CD8-positive, alpha-beta memory T cell (primary cell): Measurements from ENCODE around the gene HS2ST1. TPM values are rescaled to one million over a fixed set of nuclear protein-coding genes. Genes with fewer than 3 reads are reported as not detected.

ENCODE experiments used
- CTCF ChIA-PET: fragments of 350-600 bp; sonication (Branson Sonifier 250); formaldehyde crosslinking; loops from one replicate; lab custom pipeline; 2021; ENCODE audit warnings: antibody characterized with exemption; lab: Charles Lee
- POLR2A ChIA-PET: fragments of 350-600 bp; sonication (Branson Sonifier 250); formaldehyde crosslinking; loops from one replicate; lab custom pipeline; 2021; ENCODE audit warnings: antibody characterized with exemption; lab: Charles Lee
- DNase-seq, 5 donors: peaks; one replicate each; pipeline versions ENCODE4 v3.0.0 to v3.0.0-alpha.2; 2020 to 2022; ENCODE audit warnings: mixed read lengths in 1 of 5
- H3K27ac ChIP-seq: one replicate; pipeline ENCODE4 v1.7.0; 2013; ENCODE audit warnings: low read depth, mild to moderate bottlenecking, low read length, moderate library complexity
- H3K27me3 ChIP-seq: 2 replicates; pipeline ENCODE4 v1.7.0; 2013; ENCODE audit warnings: low read length, mild to moderate bottlenecking; ENCODE audit not compliant: insufficient read depth, poor library complexity, severe bottlenecking
- H3K36me3 ChIP-seq: 2 replicates; pipeline ENCODE4 v1.7.0; 2013; ENCODE audit warnings: mild to moderate bottlenecking, low read length, moderate library complexity; ENCODE audit not compliant: insufficient read depth
- H3K4me1 ChIP-seq: 2 replicates; pipeline ENCODE4 v1.7.0; 2013; ENCODE audit warnings: mild to moderate bottlenecking, low read length, moderate library complexity; ENCODE audit not compliant: insufficient read depth
- H3K4me3 ChIP-seq: 2 replicates; pipeline ENCODE4 v1.7.0; 2013; ENCODE audit warnings: mild to moderate bottlenecking, low read length
- H3K9me3 ChIP-seq: 2 replicates; pipeline ENCODE4 v1.7.0; 2013; ENCODE audit warnings: mild to moderate bottlenecking, low read length
- H3K27ac Mint-ChIP-seq, 8 donors: one replicate each; pipeline ENCODE4 v1.8.0; 2020 to 2021; ENCODE audit warnings: mixed read lengths in 8 of 8, mild to moderate bottlenecking in 6 of 8, inconsistent platforms in 3 of 8, moderate library complexity in 3 of 8
- H3K27me3 Mint-ChIP-seq, 2 donors: one replicate each; pipeline ENCODE4 v1.8.0; 2020 to 2021; ENCODE audit warnings: mixed read lengths in 2 of 2, mild to moderate bottlenecking in 1 of 2, moderate library complexity in 1 of 2
- H3K36me3 Mint-ChIP-seq, 3 donors: one replicate each; pipeline ENCODE4 v1.8.0; 2020 to 2021; ENCODE audit warnings: mixed read lengths in 3 of 3, inconsistent platforms in 1 of 3, mild to moderate bottlenecking in 1 of 3
- H3K4me1 Mint-ChIP-seq, 3 donors: one replicate each; pipeline ENCODE4 v1.8.0; 2020 to 2021; ENCODE audit warnings: mixed read lengths in 3 of 3, inconsistent platforms in 1 of 3, mild to moderate bottlenecking in 1 of 3
- H3K4me3 Mint-ChIP-seq, 7 donors: one replicate each; pipeline ENCODE4 v1.8.0; 2020 to 2021; ENCODE audit warnings: mixed read lengths in 7 of 7, mild to moderate bottlenecking in 6 of 7, moderate library complexity in 4 of 7, inconsistent platforms in 2 of 7
- H3K9me3 Mint-ChIP-seq, 5 donors: one replicate each; pipeline ENCODE4 v1.8.0; 2020 to 2022; ENCODE audit warnings: mixed read lengths in 5 of 5, mild to moderate bottlenecking in 3 of 5, moderate library complexity in 2 of 5, inconsistent platforms in 1 of 5
- polyA plus RNA-seq: library from polyadenylated mRNA; unstranded; fragments of 300-500 nt; fragmentation: Illumina TruSeq; gene quantifications from one replicate; pipeline ENCODE4 v1.2.3, GENCODE V29; 2021
- total RNA-seq, 2 experiments: library from RNA; stranded (reverse); gene quantifications; one replicate each; pipeline ENCODE4 v1.2.3, GENCODE V29; 2021

HS2ST1 gene
- total and polyA plus RNA-seq, 3 experiments from 2014 or later = 8.4 to 20.2 (median 18.8) TPM

- DNase-seq = no peak
- no peak overlapping the region for H3K27ac ChIP-seq
- no peaks in the 10 kb centered on the region for H3K4me1 ChIP-seq
- no peaks in the 10 kb centered on the region for H3K27me3 ChIP-seq
- H3K36me3 ChIP-seq = no peaks in the 10 kb centered on the region
- CTCF ChIA-PET = no interaction called here
- Mint-ChIP-seq H3K9me3 (no peaks in the 10 kb centered on the region), H3K27ac (peak overlapping the region in 1 of 8 donors; percentile 14), H3K4me3 (no peak overlapping the region), H3K27me3 (no peaks in the 10 kb centered on the region), H3K4me1 (peaks cover 3 to 10% (median 10%) of the 10 kb centered on the region in 3 donors), H3K36me3 (peaks cover 0 to 5% (median 3%) of the 10 kb centered on the region in 3 donors)
- POLR2A ChIA-PET = no interaction called here
- H3K4me3 ChIP-seq = no peak overlapping the region
- no peaks in the 10 kb centered on the region for H3K9me3 ChIP-seq
Observed at GRCh38 chr1:86991549-86992186, 77.2 kb downstream of the HS2ST1 start.

GRCh38 chr1:86992861-86993260 is 78.4 kb downstream of the HS2ST1 start:
- no peak overlapping the region for H3K4me3 Mint-ChIP-seq

GRCh38 chr1:86993269-86993985 is 79.0 kb downstream of the HS2ST1 start:
- POLR2A ChIA-PET = no interaction called here

More at GRCh38 chr1:86992861-86993260, 78.4 kb downstream of the HS2ST1 start:
- Histone ChIP-seq H3K36me3 (no peaks in the 10 kb centered on the region), H3K27ac (peak overlapping the region; percentile 54), H3K4me3 (no peak overlapping the region), H3K27me3 (no peaks in the 10 kb centered on the region), H3K4me1 (no peaks in the 10 kb centered on the region), H3K9me3 (no peaks in the 10 kb centered on the region)
- CTCF ChIA-PET = no interaction called here
- DNase-seq = no peak
- H3K27ac Mint-ChIP-seq = peak overlapping the region in 1 of 8 donors; percentile 46
- POLR2A ChIA-PET = no interaction called here
- no peaks in the 10 kb centered on the region for H3K27me3 Mint-ChIP-seq
- H3K4me1 Mint-ChIP-seq = peaks cover 0 to 6% (median 4%) of the 10 kb centered on the region in 3 donors
- H3K36me3 Mint-ChIP-seq = peaks cover 0 to 2% (median 2%) of the 10 kb centered on the region in 3 donors
- no peaks in the 10 kb centered on the region for H3K9me3 Mint-ChIP-seq

GRCh38 chr1:86994061-86994460 is 79.6 kb downstream of the HS2ST1 start:
- Histone ChIP-seq H3K4me1 (no peaks in the 10 kb centered on the region), H3K27ac (peak overlapping the region; percentile 54), H3K9me3 (no peaks in the 10 kb centered on the region), H3K36me3 (no peaks in the 10 kb centered on the region), H3K4me3 (no peak overlapping the region), H3K27me3 (no peaks in the 10 kb centered on the region)
- no peak for DNase-seq
- Mint-ChIP-seq H3K36me3 (peaks cover 0 to 2% (median 1%) of the 10 kb centered on the region in 3 donors), H3K27ac (no peak overlapping the region), H3K4me1 (peaks cover 0 to 6% (median 3%) of the 10 kb centered on the region in 3 donors), H3K4me3 (no peak overlapping the region), H3K9me3 (no peaks in the 10 kb centered on the region), H3K27me3 (no peaks in the 10 kb centered on the region)
- ChIA-PET POLR2A (no interaction called here), CTCF (interaction anchor here (0.6 to 1.1 kb wide), 2 partner anchors 90 to 125 kb away, joined by 3 read pairs; no protein-coding TSS in a partner anchor)

More at GRCh38 chr1:86993269-86993985, 79.0 kb downstream of the HS2ST1 start:
- Mint-ChIP-seq H3K27ac (no peak overlapping the region), H3K36me3 (peaks cover 0 to 2% (median 2%) of the 10 kb centered on the region in 3 donors), H3K4me1 (peaks cover 0 to 6% (median 3%) of the 10 kb centered on the region in 3 donors), H3K4me3 (no peak overlapping the region), H3K9me3 (no peaks in the 10 kb centered on the region), H3K27me3 (no peaks in the 10 kb centered on the region)
- H3K4me1 ChIP-seq = no peaks in the 10 kb centered on the region
- peak overlapping the region; percentile 54 for H3K27ac ChIP-seq
- no peaks in the 10 kb centered on the region for H3K36me3 ChIP-seq
- no peaks in the 10 kb centered on the region for H3K27me3 ChIP-seq
- no peak overlapping the region for H3K4me3 ChIP-seq
- CTCF ChIA-PET = interaction anchor here (0.6 to 1.1 kb wide), 2 partner anchors 91 to 125 kb away, joined by 3 read pairs; no protein-coding TSS in a partner anchor
- no peak for DNase-seq
- no peaks in the 10 kb centered on the region for H3K9me3 ChIP-seq

GRCh38 chr1:86997538-86997937 is 83.1 kb downstream of the HS2ST1 start:
- H3K36me3 ChIP-seq = no peaks in the 10 kb centered on the region
- no peak overlapping the region for H3K27ac Mint-ChIP-seq
- no peak for DNase-seq
- ChIA-PET CTCF (no interaction called here), POLR2A (no interaction called here)
- H3K36me3 Mint-ChIP-seq = peaks cover under 1 to 5% (median 3%) of the 10 kb centered on the region in 3 donors
- H3K27ac ChIP-seq = no peak overlapping the region
- no peaks in the 10 kb centered on the region for H3K4me1 ChIP-seq
- no peak overlapping the region for H3K4me3 Mint-ChIP-seq
- H3K27me3 Mint-ChIP-seq = no peaks in the 10 kb centered on the region
- no peaks in the 10 kb centered on the region for H3K9me3 Mint-ChIP-seq
- no peak overlapping the region for H3K4me3 ChIP-seq
- no peaks in the 10 kb centered on the region for H3K9me3 ChIP-seq
- no peaks in the 10 kb centered on the region for H3K27me3 ChIP-seq
- peaks cover 0 to 5% (median 3%) of the 10 kb centered on the region in 3 donors for H3K4me1 Mint-ChIP-seq

- Mint-ChIP-seq H3K4me1 (peaks cover 0 to 5% (median 3%) of the 10 kb centered on the region in 3 donors), H3K36me3 (peaks cover 4 to 5% (median 5%) of the 10 kb centered on the region in 3 donors), H3K9me3 (peaks cover 0 to 2% (median 0%) of the 10 kb centered on the region in 5 donors), H3K27me3 (no peaks in the 10 kb centered on the region), H3K27ac (no peak overlapping the region), H3K4me3 (no peak overlapping the region)
- ChIA-PET CTCF (no interaction called here), POLR2A (no interaction called here)
- Histone ChIP-seq H3K4me3 (no peak overlapping the region), H3K36me3 (no peaks in the 10 kb centered on the region), H3K27me3 (no peaks in the 10 kb centered on the region), H3K27ac (no peak overlapping the region), H3K9me3 (no peaks in the 10 kb centered on the region), H3K4me1 (no peaks in the 10 kb centered on the region)
- DNase-seq = no peak
Observed at GRCh38 chr1:86998280-86998679, 83.8 kb downstream of the HS2ST1 start.

GRCh38 chr1:86998727-86999126 is 84.3 kb downstream of the HS2ST1 start:
- H3K27ac Mint-ChIP-seq = no peak overlapping the region
- H3K27me3 Mint-ChIP-seq = no peaks in the 10 kb centered on the region
- no peak overlapping the region for H3K4me3 ChIP-seq
- no peak overlapping the region for H3K27ac ChIP-seq
- POLR2A ChIA-PET = no interaction called here
- H3K9me3 ChIP-seq = no peaks in the 10 kb centered on the region
- CTCF ChIA-PET = no interaction called here
- peaks cover 4 to 5% (median 5%) of the 10 kb centered on the region in 3 donors for H3K36me3 Mint-ChIP-seq
- no peaks in the 10 kb centered on the region for H3K36me3 ChIP-seq
- peaks cover 0 to 5% (median 3%) of the 10 kb centered on the region in 3 donors for H3K4me1 Mint-ChIP-seq
- H3K9me3 Mint-ChIP-seq = peaks cover 0 to 2% (median 0%) of the 10 kb centered on the region in 5 donors
- no peak overlapping the region for H3K4me3 Mint-ChIP-seq
- H3K27me3 ChIP-seq = no peaks in the 10 kb centered on the region
- H3K4me1 ChIP-seq = no peaks in the 10 kb centered on the region
- no peak for DNase-seq

- CTCF ChIA-PET = no interaction called here
- Mint-ChIP-seq H3K27me3 (no peaks in the 10 kb centered on the region), H3K9me3 (peaks cover 0 to 2% (median 0%) of the 10 kb centered on the region in 5 donors), H3K27ac (no peak overlapping the region), H3K36me3 (peaks cover 4 to 5% (median 5%) of the 10 kb centered on the region in 3 donors), H3K4me1 (peaks cover 0 to 5% (median 0%) of the 10 kb centered on the region in 3 donors), H3K4me3 (no peak overlapping the region)
- no peaks in the 10 kb centered on the region for H3K4me1 ChIP-seq
- no peaks in the 10 kb centered on the region for H3K36me3 ChIP-seq
- H3K27me3 ChIP-seq = no peaks in the 10 kb centered on the region
- H3K4me3 ChIP-seq = no peak overlapping the region
- POLR2A ChIA-PET = no interaction called here
- DNase-seq = no peak
- H3K27ac ChIP-seq = no peak overlapping the region
- no peaks in the 10 kb centered on the region for H3K9me3 ChIP-seq
Observed at GRCh38 chr1:87000460-87000859, 86.0 kb downstream of the HS2ST1 start.
